HL-60 (cell line): ENCODE data around the gene FRMD3.

Experiments used
- DNase-seq, 2 experiments: peaks; one replicate each; pipeline ENCODE4 v3.0.0-alpha.2; 2010 to 2020; ENCODE audit warnings: low read depth in 1 of 2, low spot score in 1 of 2
- H3K27ac ChIP-seq: fragments of 250-450 bp; sonication (Bioruptor Pico); replicated peaks from 2 replicates; pipeline ENCODE4 v1.5.1; 2020; ENCODE audit warnings: mild to moderate bottlenecking, moderate library complexity
- H3K27me3 ChIP-seq: fragments of 250-450 bp; sonication (Bioruptor Pico); 2 replicates; pipeline ENCODE4 v1.5.1; 2021; ENCODE audit warnings: mild to moderate bottlenecking, moderate library complexity; ENCODE audit not compliant: insufficient read depth, poor library complexity, severe bottlenecking
- H3K4me3 ChIP-seq: replicated peaks from 2 replicates; pipeline ENCODE4 v1.5.1; 2011; ENCODE audit warnings: mild to moderate bottlenecking, control low read depth, low read length; ENCODE audit not compliant: insufficient read depth
- GABPA ChIP-seq: IDR thresholded peaks from 2 replicates; pipeline ENCODE4 v1.6.1; 2012; ENCODE audit warnings: low read depth
- POLR2AphosphoS5 ChIP-seq: IDR thresholded peaks from 2 replicates; pipeline ENCODE4 v1.6.1; 2012; ENCODE audit warnings: low read depth
- REST ChIP-seq: IDR thresholded peaks from 2 replicates; pipeline ENCODE4 v1.6.1; 2012; ENCODE audit warnings: low read depth; ENCODE audit not compliant: insufficient replicate concordance
- SPI1 ChIP-seq: IDR thresholded peaks from 2 replicates; pipeline ENCODE4 v1.6.1; 2012; ENCODE audit warnings: low read depth, mild to moderate bottlenecking, borderline replicate concordance
- TF ChIP-seq, protein P1 (sequence below): IDR thresholded peaks from one replicate; pipeline ENCODE4 v1.5.1; 2011; ENCODE audit warnings: low read length, control low read depth, inconsistent platforms; ENCODE audit not compliant: insufficient read depth

The FRMD3 gene

DNA sequence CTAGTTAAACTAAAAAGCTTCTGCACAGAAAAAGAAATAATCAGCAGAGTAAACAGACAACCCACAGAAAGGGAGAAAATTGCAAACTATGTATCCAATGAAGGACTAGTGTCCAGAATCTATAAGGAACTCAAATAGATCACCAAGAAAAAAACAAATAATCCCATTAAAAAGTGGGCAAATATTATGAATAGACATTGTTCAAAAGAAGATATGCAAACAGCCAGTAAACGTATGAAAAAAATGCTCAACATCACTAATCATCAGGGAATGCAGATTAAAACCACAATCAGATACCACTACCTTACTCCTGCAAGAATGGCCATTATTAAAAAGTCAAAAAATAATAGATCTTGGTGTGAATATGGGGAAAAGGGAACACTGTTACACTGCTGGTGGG lies 119.9 kb downstream of the FRMD3 start:
- H3K27me3 ChIP-seq = no peaks in the 10 kb centered on the region
- H3K27ac ChIP-seq = no peak overlapping the region
- TF ChIP-seq GABPA = no peak
- TF ChIP-seq, protein P1, sequence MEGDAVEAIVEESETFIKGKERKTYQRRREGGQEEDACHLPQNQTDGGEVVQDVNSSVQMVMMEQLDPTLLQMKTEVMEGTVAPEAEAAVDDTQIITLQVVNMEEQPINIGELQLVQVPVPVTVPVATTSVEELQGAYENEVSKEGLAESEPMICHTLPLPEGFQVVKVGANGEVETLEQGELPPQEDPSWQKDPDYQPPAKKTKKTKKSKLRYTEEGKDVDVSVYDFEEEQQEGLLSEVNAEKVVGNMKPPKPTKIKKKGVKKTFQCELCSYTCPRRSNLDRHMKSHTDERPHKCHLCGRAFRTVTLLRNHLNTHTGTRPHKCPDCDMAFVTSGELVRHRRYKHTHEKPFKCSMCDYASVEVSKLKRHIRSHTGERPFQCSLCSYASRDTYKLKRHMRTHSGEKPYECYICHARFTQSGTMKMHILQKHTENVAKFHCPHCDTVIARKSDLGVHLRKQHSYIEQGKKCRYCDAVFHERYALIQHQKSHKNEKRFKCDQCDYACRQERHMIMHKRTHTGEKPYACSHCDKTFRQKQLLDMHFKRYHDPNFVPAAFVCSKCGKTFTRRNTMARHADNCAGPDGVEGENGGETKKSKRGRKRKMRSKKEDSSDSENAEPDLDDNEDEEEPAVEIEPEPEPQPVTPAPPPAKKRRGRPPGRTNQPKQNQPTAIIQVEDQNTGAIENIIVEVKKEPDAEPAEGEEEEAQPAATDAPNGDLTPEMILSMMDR = no peak
- no peak for TF ChIP-seq REST
- no peak for TF ChIP-seq POLR2AphosphoS5
- TF ChIP-seq SPI1 = no peak
- no peak for DNase-seq
- H3K4me3 ChIP-seq = no peak overlapping the region

- TF ChIP-seq REST = no peak
- no peak for TF ChIP-seq SPI1
- TF ChIP-seq POLR2AphosphoS5 = no peak
- TF ChIP-seq GABPA = no peak
- TF ChIP-seq, protein P1 = no peak
- Histone ChIP-seq H3K27me3 (no peaks in the 10 kb centered on the region), H3K4me3 (no peak overlapping the region), H3K27ac (no peak overlapping the region)
- no peak for DNase-seq
These were observed 124.8 kb downstream of the FRMD3 start for GRCh38 chr9:83413367-83413766.

DNA sequence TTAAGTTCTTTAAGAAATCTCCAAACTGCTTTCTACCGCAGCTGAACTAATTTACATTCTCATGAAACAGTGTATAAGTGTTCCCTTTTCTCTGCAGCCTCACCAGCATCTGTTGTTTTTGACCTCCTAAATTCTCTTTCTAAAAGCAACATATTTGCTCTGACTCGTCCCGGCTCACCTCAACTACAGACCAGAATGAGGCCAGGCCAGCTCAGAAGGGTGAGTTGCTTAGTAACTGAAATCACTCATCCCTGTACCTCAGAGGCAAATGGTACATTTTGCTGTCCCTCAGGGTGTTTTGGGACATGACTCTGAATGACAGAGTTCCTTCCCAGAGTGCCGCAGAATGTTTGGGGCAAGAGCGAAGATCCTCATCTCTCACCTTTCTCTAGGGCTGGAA lies 127.5 kb downstream of the FRMD3 start:
- Histone ChIP-seq H3K4me3 (no peak overlapping the region), H3K27ac (no peak overlapping the region), H3K27me3 (no peaks in the 10 kb centered on the region)
- DNase-seq = no peak
- TF ChIP-seq, protein P1 = no peak
- no peak for TF ChIP-seq REST
- no peak for TF ChIP-seq GABPA
- TF ChIP-seq SPI1 = no peak
- TF ChIP-seq POLR2AphosphoS5 = no peak
